ENCODE data around the gene FCHO1. TPM values are rescaled to one million over a fixed set of nuclear protein-coding genes. Genes with fewer than 3 reads are reported as not detected.

FCHO1 gene
- total and polyA plus RNA-seq, 2 donors (not counting 1 experiment from before 2014, with no cell fraction given) = 85.7 to 149 TPM

GRCh38 chr19:17747205-17748098, 3.8 kb upstream of the FCHO1 start:
- H3K27ac Mint-ChIP-seq = peak overlapping the region; percentile 71
- ATAC-seq (ENCODE audit: low read depth) (peak; percentile 80), DNase-seq (peak; percentile 97)
- Histone ChIP-seq H3K27me3 (replicated peaks in 1 of 4; ENCODE audit: control extremely low read depth in 1 of 4, control insufficient read depth in 3 of 4, insufficient read depth in 4 of 4, low read length in 3 of 4) (no peaks in the 10 kb centered on the region), H3K9ac (ENCODE audit: low read length) (peak overlapping the region; percentile 71), H3K9me3 (ENCODE audit: control extremely low read depth in 1 of 3, control insufficient read depth in 2 of 3, insufficient read depth in 1 of 3, low read length in 2 of 3) (peaks cover 0 to 3% (median 0%) of the 10 kb centered on the region in 3 donors), H3K4me2 (replicated peaks; ENCODE audit: low read depth, low read length, poor library complexity, severe bottlenecking) (peak overlapping the region; percentile 88), H4K20me1 (ENCODE audit: control insufficient read depth, insufficient read depth, low read length, poor library complexity, severe bottlenecking) (no peaks in the 10 kb centered on the region), H2AFZ (ENCODE audit: insufficient read depth, low read depth, low read length, poor library complexity, severe bottlenecking) (peak overlapping the region; percentile 73), H3K79me2 (ENCODE audit: control insufficient read depth, insufficient read depth, low read length) (peaks cover 54% of the 10 kb centered on the region), H3K4me1 (ENCODE audit: control insufficient read depth in 2 of 2, insufficient read depth in 2 of 2, low read length in 2 of 2) (peaks cover 38 to 60% of the 10 kb centered on the region in 2 donors), H3K4me3 (ENCODE audit: control extremely low read depth in 1 of 5, extremely low read depth in 1 of 5, insufficient read depth in 1 of 5, low read depth in 2 of 5, low read length in 4 of 5) (peak overlapping the region; percentile 38 to 72 (median 70)), H3K36me3 (replicated peaks in 1 of 2; ENCODE audit: control extremely low read depth in 1 of 2, control insufficient read depth in 1 of 2, extremely low read depth in 1 of 2, insufficient read depth in 2 of 2, low read length in 1 of 2) (no peaks in the 10 kb centered on the region), H3K27ac (ENCODE audit: low read length in 2 of 2) (peak overlapping the region in 1 of 2 donors; percentile 26)
- H3K9me3 Mint-ChIP-seq (ENCODE audit: insufficient read depth) = no peaks in the 10 kb centered on the region
- H3K27me3 Mint-ChIP-seq = no peaks in the 10 kb centered on the region
- intact Hi-C loops (cut with micrococcal nuclease) = loop anchor here (1.0 kb wide), 2 partner anchors 9 to 28 kb away; partner anchors contain the start of gene MAP1S
- TF ChIP-seq EZH2 (IDR thresholded peaks at IDR 0.05; ENCODE audit: borderline replicate concordance, insufficient read depth, low read depth, low read length, poor library complexity, severe bottlenecking) = no peak
- TF ChIP-seq, protein P1, sequence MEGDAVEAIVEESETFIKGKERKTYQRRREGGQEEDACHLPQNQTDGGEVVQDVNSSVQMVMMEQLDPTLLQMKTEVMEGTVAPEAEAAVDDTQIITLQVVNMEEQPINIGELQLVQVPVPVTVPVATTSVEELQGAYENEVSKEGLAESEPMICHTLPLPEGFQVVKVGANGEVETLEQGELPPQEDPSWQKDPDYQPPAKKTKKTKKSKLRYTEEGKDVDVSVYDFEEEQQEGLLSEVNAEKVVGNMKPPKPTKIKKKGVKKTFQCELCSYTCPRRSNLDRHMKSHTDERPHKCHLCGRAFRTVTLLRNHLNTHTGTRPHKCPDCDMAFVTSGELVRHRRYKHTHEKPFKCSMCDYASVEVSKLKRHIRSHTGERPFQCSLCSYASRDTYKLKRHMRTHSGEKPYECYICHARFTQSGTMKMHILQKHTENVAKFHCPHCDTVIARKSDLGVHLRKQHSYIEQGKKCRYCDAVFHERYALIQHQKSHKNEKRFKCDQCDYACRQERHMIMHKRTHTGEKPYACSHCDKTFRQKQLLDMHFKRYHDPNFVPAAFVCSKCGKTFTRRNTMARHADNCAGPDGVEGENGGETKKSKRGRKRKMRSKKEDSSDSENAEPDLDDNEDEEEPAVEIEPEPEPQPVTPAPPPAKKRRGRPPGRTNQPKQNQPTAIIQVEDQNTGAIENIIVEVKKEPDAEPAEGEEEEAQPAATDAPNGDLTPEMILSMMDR (IDR thresholded peaks at IDR 0.05) = no peak
- CTCF ChIA-PET = interaction anchor here (1.0 to 11.3 kb wide), 4 partner anchors 9 to 35 kb away, joined by 3 to 122 read pairs (median 4); no protein-coding TSS in a partner anchor
- POLR2A ChIA-PET = interaction anchor here (0.6 to 1.1 kb wide), 4 partner anchors 8 to 424 kb away, joined by 3 to 6 read pairs (median 4); no protein-coding TSS in a partner anchor
- whole genome bisulfite sequencing (ENCODE audit: insufficient coverage) = 1% methylated on average over 69 of the region's 75 CpGs
- H3K4me1 Mint-ChIP-seq = peaks cover 51% of the 10 kb centered on the region
- peak overlapping the region; percentile 89 for H3K4me3 Mint-ChIP-seq

All from B cell (primary cell).